ENCODE measurements around the gene PPFIBP2.

Gene PPFIBP2

GRCh38 chr11:7673724-7674434, 160.1 kb downstream of the PPFIBP2 start:
- TF ChIP-seq ESRRG (CRISPR knock-in tag; IDR thresholded peaks at IDR 0.05) = no peak
- TF ChIP-seq OSR1 (CRISPR knock-in tag; IDR thresholded peaks at IDR 0.05) = no peak
- TF ChIP-seq ZNF8 (CRISPR knock-in tag; IDR thresholded peaks at IDR 0.05) = no peak
- no peak for TF ChIP-seq POU6F1 (CRISPR knock-in tag; IDR thresholded peaks at IDR 0.05; ENCODE audit: borderline replicate concordance, low read depth)
- TF ChIP-seq SNAI2 (CRISPR knock-in tag; IDR thresholded peaks at IDR 0.05) = no peak
- no peak for TF ChIP-seq BACH2 (CRISPR knock-in tag; IDR thresholded peaks at IDR 0.05; ENCODE audit: borderline replicate concordance)
- no peak for TF ChIP-seq PATZ1 (CRISPR knock-in tag; IDR thresholded peaks at IDR 0.05; ENCODE audit: borderline replicate concordance)
- no peak for TF ChIP-seq RARB (CRISPR knock-in tag; IDR thresholded peaks at IDR 0.05)
- no peak for TF ChIP-seq CSRNP3 (CRISPR knock-in tag; IDR thresholded peaks at IDR 0.05)
- no peak for TF ChIP-seq CREB5 (CRISPR knock-in tag; IDR thresholded peaks at IDR 0.05; ENCODE audit: low read depth)
- TF ChIP-seq ZFP30 (CRISPR knock-in tag; IDR thresholded peaks at IDR 0.05) = no peak
- TF ChIP-seq ARNTL (CRISPR knock-in tag; IDR thresholded peaks at IDR 0.05; ENCODE audit: borderline replicate concordance, low read depth) = no peak
- no peak for TF ChIP-seq ZNF70 (CRISPR knock-in tag; IDR thresholded peaks at IDR 0.05)
- TF ChIP-seq TOX (CRISPR knock-in tag; IDR thresholded peaks at IDR 0.05; ENCODE audit: borderline replicate concordance) = no peak
- no peak for TF ChIP-seq TCF4 (CRISPR knock-in tag; IDR thresholded peaks at IDR 0.05; ENCODE audit: borderline replicate concordance)
- no peak for TF ChIP-seq ZC3H10 (CRISPR knock-in tag; IDR thresholded peaks at IDR 0.05)
- ATAC-seq = no peak; the same call in 2 of the 3 replicates

GRCh38 chr11:7675631-7676030, 161.8 kb downstream of the PPFIBP2 start:
- ATAC-seq = no peak
- TF ChIP-seq TCF4 (CRISPR knock-in tag; IDR thresholded peaks at IDR 0.05; ENCODE audit: borderline replicate concordance) (no peak), GLIS3 (CRISPR knock-in tag; IDR thresholded peaks at IDR 0.05) (no peak), CREB5 (CRISPR knock-in tag; IDR thresholded peaks at IDR 0.05; ENCODE audit: low read depth) (no peak), TSHZ2 (CRISPR knock-in tag; IDR thresholded peaks at IDR 0.05) (no peak), ESRRG (CRISPR knock-in tag; IDR thresholded peaks at IDR 0.05) (no peak), ZNF70 (CRISPR knock-in tag; IDR thresholded peaks at IDR 0.05) (no peak), ZNF565 (CRISPR knock-in tag; conservative IDR thresholded peaks at IDR 0.05; ENCODE audit: low read depth) (no peak), ZFP30 (CRISPR knock-in tag; IDR thresholded peaks at IDR 0.05) (no peak)

All from SK-N-SH treated with all-trans-retinoic acid at 6 μM for 48 hours (cell line).